HCT116 (cell line): Measurements from ENCODE around the gene UGT2B15. TPM values are rescaled to one million over a fixed set of nuclear protein-coding genes. Genes with fewer than 3 reads are reported as not detected.
"Not testable (repeated sequence)": the region's sequence is repeated elsewhere in the genome, so short reads cannot be mapped to it uniquely, and the experiment has no call there.

Source experiments
- ATAC-seq: fragments of 200-7000 bp; cut with Tn5 transposase; 2 replicates; pipeline ENCODE4 v1.9.1; 2020; ENCODE audit warnings: mild to moderate bottlenecking, moderate library complexity
- BruUV-seq: library from RNA; stranded (reverse); fragments of 400-500 nt; replicated peaks from 2 replicates; lab custom pipeline; 2021; lab: Mats Ljungman, UMichigan
- CTCF ChIA-PET: fragments of 300-600 bp; sonication (Branson Sonifier 250); formaldehyde crosslinking; loops from one replicate; lab custom pipeline; 2021; ENCODE audit warnings: antibody characterized with exemption; lab: Charles Lee
- POLR2A ChIA-PET: fragments of 300-600, 350-600 bp; sonication (Branson Sonifier 250); formaldehyde crosslinking; loops from one replicate; lab custom pipeline; 2021; ENCODE audit warnings: antibody characterized with exemption; lab: Charles Lee
- RAD21 ChIA-PET, 2 experiments: fragments of 300-600 bp; sonication (Branson Sonifier 250); formaldehyde crosslinking; loops; one replicate each; lab custom pipeline; 2023; ENCODE audit warnings: low total read pairs in 2 of 2; ENCODE audit not compliant: uncharacterized antibody in 2 of 2, unreplicated experiment in 2 of 2, low non-redundant PET in 1 of 2; lab: Charles Lee
- DNase-seq: peaks from one replicate; pipeline ENCODE4 v3.0.0-alpha.2; 2010; ENCODE audit warnings: low read depth, low spot score
- H2AFZ ChIP-seq: fragments of 200-600 bp; shearing (Covaris generic), sonication (generic); 2 replicates; pipeline ENCODE4 v1.6.1; 2017; ENCODE audit warnings: low read depth, mixed run types, mixed read lengths, antibody characterized with exemption, low read length; ENCODE audit not compliant: poor library complexity, severe bottlenecking
- H3K27ac ChIP-seq: 2 replicates; pipeline ENCODE4 v1.5.1; 2012; ENCODE audit warnings: low read depth, low read length
- H3K27me3 ChIP-seq: fragments of 200-600 bp; sonication (generic); 2 replicates; pipeline ENCODE4 v1.6.1; 2016; ENCODE audit warnings: mixed run types, low read length, mixed read lengths; ENCODE audit not compliant: insufficient read depth
- H3K36me3 ChIP-seq, 2 experiments: fragments of 200-500 bp in 1 of 2; fragments of 200-600 bp in 1 of 2; sonication (Bioruptor generic) in 1 of 2; sonication (generic) in 1 of 2; 2 replicates each; pipeline versions ENCODE4 v1.5.1 to v1.6.1; 2014 to 2016; ENCODE audit warnings: low read length in 2 of 2, inconsistent platforms in 1 of 2, mixed read lengths in 1 of 2, mixed run types in 1 of 2; ENCODE audit not compliant: insufficient read depth in 2 of 2, control insufficient read depth in 1 of 2
- H3K4me1 ChIP-seq, 2 experiments: fragments of 200-600 bp in 1 of 2; sonication (generic) in 1 of 2; 2 replicates each; pipeline versions ENCODE4 v1.5.1 to v1.6.1; 2012 to 2017; ENCODE audit warnings: low read length in 2 of 2, inconsistent platforms in 1 of 2, mild to moderate bottlenecking in 1 of 2, mixed read lengths in 1 of 2, mixed run types in 1 of 2, moderate library complexity in 1 of 2; ENCODE audit not compliant: insufficient read depth in 2 of 2, control insufficient read depth in 1 of 2
- H3K4me2 ChIP-seq: fragments of 200-600 bp; sonication (generic); 2 replicates; pipeline ENCODE4 v1.6.1; 2017; ENCODE audit warnings: mixed run types, low read length, mixed read lengths
- H3K4me3 ChIP-seq, 2 experiments: fragments of 200-600 bp in 1 of 2; sonication (generic) in 1 of 2; replicated peaks in 1 of 2; 2 replicates each; pipeline ENCODE4 v1.5.1; 2011 to 2016; ENCODE audit warnings: low read length in 2 of 2, control low read depth in 1 of 2, low read depth in 1 of 2, mild to moderate bottlenecking in 1 of 2, mixed read lengths in 1 of 2, mixed run types in 1 of 2
- H3K79me2 ChIP-seq: fragments of 200-600 bp; sonication (generic); 2 replicates; pipeline ENCODE4 v1.6.1; 2017; ENCODE audit warnings: mild to moderate bottlenecking, mixed run types, low read length, moderate library complexity, mixed read lengths; ENCODE audit not compliant: insufficient read depth
- H3K9ac ChIP-seq: fragments of 200-600 bp; sonication (generic); 2 replicates; pipeline ENCODE4 v1.6.1; 2016; ENCODE audit warnings: low read length, mixed read lengths
- H3K9me2 ChIP-seq: fragments of 200-600 bp; sonication (generic), shearing (Covaris generic); 2 replicates; pipeline ENCODE4 v1.6.1; 2017; ENCODE audit warnings: mixed run types, mild to moderate bottlenecking, moderate library complexity; ENCODE audit not compliant: insufficient read depth
- H3K9me3 ChIP-seq, 2 experiments: fragments of 200-500 bp in 1 of 2; fragments of 200-600 bp in 1 of 2; sonication (Bioruptor generic) in 1 of 2; sonication (generic) in 1 of 2; 2 replicates each; pipeline ENCODE4 v1.6.1; 2014 to 2017; ENCODE audit warnings: low read length in 2 of 2, mixed read lengths in 2 of 2, inconsistent platforms in 1 of 2, low read depth in 1 of 2, mild to moderate bottlenecking in 1 of 2, mixed run types in 1 of 2, moderate library complexity in 1 of 2; ENCODE audit not compliant: control insufficient read depth in 1 of 2, insufficient read depth in 1 of 2
- H4K20me1 ChIP-seq: fragments of 200-600 bp; sonication (generic), shearing (Covaris generic); 2 replicates; pipeline ENCODE4 v1.6.1; 2017; ENCODE audit warnings: mixed run types, mild to moderate bottlenecking, moderate library complexity; ENCODE audit not compliant: insufficient read depth
- CBX3 ChIP-seq: IDR thresholded peaks from 2 replicates; pipeline ENCODE4 v1.6.1; 2012; ENCODE audit warnings: low read depth
- CEBPB ChIP-seq: IDR thresholded peaks from 2 replicates; pipeline ENCODE4 v1.6.1; 2012; ENCODE audit warnings: low read depth
- EGR1 ChIP-seq: IDR thresholded peaks from 2 replicates; pipeline ENCODE4 v1.6.1; 2012; ENCODE audit warnings: low read depth
- EZH2phosphoT487 ChIP-seq: fragments of 200-600 bp; IDR thresholded peaks from 2 replicates; pipeline ENCODE4 v1.6.1; 2018; ENCODE audit warnings: antibody characterized with exemption, borderline replicate concordance
- SIN3A ChIP-seq: IDR thresholded peaks from 2 replicates; pipeline ENCODE4 v1.6.1; 2012; ENCODE audit warnings: low read depth
- SRF ChIP-seq: IDR thresholded peaks from 2 replicates; pipeline ENCODE4 v1.6.1; 2012; ENCODE audit warnings: low read depth
- ZBTB33 ChIP-seq: IDR thresholded peaks from 2 replicates; pipeline ENCODE4 v1.6.1; 2011; ENCODE audit warnings: mild to moderate bottlenecking, low read length, moderate library complexity; ENCODE audit not compliant: insufficient replicate concordance; ENCODE audit errors: extremely low read depth
- ZFX ChIP-seq: fragments of 450-650 bp; IDR thresholded peaks from 2 replicates; pipeline ENCODE4 v1.6.1; 2017
- ZNF274 ChIP-seq: fragments of 200-500 bp; sonication (Bioruptor generic); IDR thresholded peaks from 2 replicates; pipeline ENCODE4 v1.6.1; 2014; ENCODE audit warnings: mild to moderate bottlenecking, low read depth, low read length, inconsistent platforms
- intact Hi-C: fragments of 100-400 bp; cut with micrococcal nuclease; formaldehyde crosslinking; loops from 2 replicates; pipeline ENCODE4 v1.10.0; 2022
- total RNA-seq: library from RNA; stranded (reverse); gene quantifications from one replicate; pipeline ENCODE4 v1.2.1, GENCODE V29; 2021; ENCODE audit not compliant: unreplicated experiment
- TF ChIP-seq, protein P1 (sequence below): IDR thresholded peaks from 2 replicates; pipeline ENCODE4 v1.6.1; 2012

UGT2B15 gene
- total RNA-seq, 1 experiment from 2014 or later, result 0.17 TPM

DNA sequence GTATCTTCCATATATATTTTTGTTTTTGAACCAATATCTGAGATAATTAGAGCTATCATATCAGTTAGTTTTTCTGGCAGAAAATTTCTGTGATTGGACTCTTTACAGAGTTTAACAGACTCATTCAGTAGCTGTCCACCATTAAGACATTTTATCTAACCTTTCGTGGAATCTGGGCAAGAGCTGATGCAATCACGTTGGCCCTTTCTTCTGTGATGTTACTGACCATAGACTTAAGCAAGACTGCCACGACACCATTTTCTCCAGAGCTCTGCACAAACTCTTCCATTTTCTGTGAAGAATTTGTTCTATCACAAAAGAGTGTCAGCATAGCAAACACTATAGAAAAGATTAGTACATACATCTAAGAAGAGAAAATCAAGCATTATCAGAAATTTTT lies 41.8 kb upstream of the UGT2B15 start:
- Histone ChIP-seq H4K20me1 (no peaks in the 10 kb centered on the region), H3K4me2 (no peak overlapping the region), H3K9ac (no peak overlapping the region), H2AFZ (no peak overlapping the region), H3K27me3 (no peaks in the 10 kb centered on the region), H3K4me3 (no peak overlapping the region), H3K9me3 (no peaks in the 10 kb centered on the region), H3K27ac (no peak overlapping the region), H3K36me3 (no peaks in the 10 kb centered on the region), H3K9me2 (no peaks in the 10 kb centered on the region), H3K79me2 (no peaks in the 10 kb centered on the region), H3K4me1 (no peaks in the 10 kb centered on the region)
- no TSS peak for BruUV-seq
- DNase-seq, result no peak
- ChIA-PET POLR2A (no interaction called here), CTCF (no interaction called here), RAD21 (no interaction called here)
- TF ChIP-seq SRF (no peak), CEBPB (no peak)
- intact Hi-C loops, result no loop called here
- ATAC-seq, result no peak

DNA sequence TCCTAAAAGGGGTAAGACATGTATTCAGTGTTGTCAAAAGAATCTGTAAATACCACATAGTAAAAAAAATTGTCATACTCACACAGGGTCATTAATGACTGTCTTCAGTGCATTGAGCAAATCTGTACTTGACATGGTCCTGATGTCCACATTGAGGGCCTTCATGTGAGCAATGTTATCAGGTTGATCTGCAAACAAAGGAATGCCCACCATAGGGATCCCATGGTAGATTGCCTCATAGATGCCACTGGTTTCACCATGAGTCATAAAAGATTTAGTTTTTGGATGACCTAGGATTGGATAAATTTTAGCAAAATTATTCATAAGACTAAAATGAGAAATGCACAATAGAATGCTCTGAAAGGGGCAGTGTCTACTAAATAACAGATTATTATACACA lies 38.1 kb upstream of the UGT2B15 start:
- ChIA-PET POLR2A (no interaction called here), CTCF (no interaction called here), RAD21 (no interaction called here)
- TF ChIP-seq ZNF274, result no peak
- no peak for TF ChIP-seq ZFX
- TF ChIP-seq CBX3, result no peak
- no peak for TF ChIP-seq SIN3A
- no peak for TF ChIP-seq EGR1
- no peak for TF ChIP-seq EZH2phosphoT487
- TF ChIP-seq, protein P1, sequence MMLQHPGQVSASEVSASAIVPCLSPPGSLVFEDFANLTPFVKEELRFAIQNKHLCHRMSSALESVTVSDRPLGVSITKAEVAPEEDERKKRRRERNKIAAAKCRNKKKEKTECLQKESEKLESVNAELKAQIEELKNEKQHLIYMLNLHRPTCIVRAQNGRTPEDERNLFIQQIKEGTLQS, result no peak
- no peak for TF ChIP-seq ZBTB33
- Histone ChIP-seq H3K27ac (no peak overlapping the region), H3K9ac (no peak overlapping the region), H2AFZ (no peak overlapping the region), H3K9me3 (no peaks in the 10 kb centered on the region), H3K4me3 (no peak overlapping the region), H3K4me1 (no peaks in the 10 kb centered on the region), H3K79me2 (no peaks in the 10 kb centered on the region), H3K4me2 (no peak overlapping the region), H4K20me1 (no peaks in the 10 kb centered on the region), H3K27me3 (no peaks in the 10 kb centered on the region), H3K9me2 (no peaks in the 10 kb centered on the region), H3K36me3 (no peaks in the 10 kb centered on the region)
- intact Hi-C loops, result no loop called here
- no TSS peak for BruUV-seq
- DNase-seq, result no peak
- no peak for ATAC-seq

DNA sequence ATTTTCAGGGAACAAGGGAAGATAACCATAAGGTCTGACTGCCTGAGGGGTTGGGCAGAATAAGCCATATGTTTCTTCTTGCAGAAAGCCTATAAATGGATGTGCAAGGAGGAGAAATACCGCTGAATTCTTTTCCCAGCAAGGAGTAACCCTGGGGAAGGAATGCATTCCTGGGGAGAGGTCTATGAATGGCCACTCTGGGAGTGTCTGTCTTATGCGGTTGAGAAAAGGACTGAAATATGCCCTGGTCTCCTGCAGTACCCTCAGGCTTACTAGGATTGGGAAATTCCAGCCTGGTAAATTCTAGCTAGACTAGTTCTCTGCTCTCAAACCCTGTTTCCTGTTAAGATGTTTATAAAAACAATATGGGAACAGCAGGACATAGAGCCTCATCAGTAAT lies 32.7 kb upstream of the UGT2B15 start:
- H4K20me1 ChIP-seq, H3K4me1 ChIP-seq, ATAC-seq, H3K27ac ChIP-seq, H3K9ac ChIP-seq, H3K79me2 ChIP-seq, intact Hi-C loops, H3K27me3 ChIP-seq, H3K9me3 ChIP-seq, H3K9me2 ChIP-seq, POLR2A ChIA-PET, H3K4me3 ChIP-seq, BruUV-seq, H3K36me3 ChIP-seq, RAD21 ChIA-PET, H2AFZ ChIP-seq, DNase-seq, H3K4me2 ChIP-seq, CTCF ChIA-PET: not testable (repeated sequence)
